ENCODE data around the gene IMPA2.

DNA sequence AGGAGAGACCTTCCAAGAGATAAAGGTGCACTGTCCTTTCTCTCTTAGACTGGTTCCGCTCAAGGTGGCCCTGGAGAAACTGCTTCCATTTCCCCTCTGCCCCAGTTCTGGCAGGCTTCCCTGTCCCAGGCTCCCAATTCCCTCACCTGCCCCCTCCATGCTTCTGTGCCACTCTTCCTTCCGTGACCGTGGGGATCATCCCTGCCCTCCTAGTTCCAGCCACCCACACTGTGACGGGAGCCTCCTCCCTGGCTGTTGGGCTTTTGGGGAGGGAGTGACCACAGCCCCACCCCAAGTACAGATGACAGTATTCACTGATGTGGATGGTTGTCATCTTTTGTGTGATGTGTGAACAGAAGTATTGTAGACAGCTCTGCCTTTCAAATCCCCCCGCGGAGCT, 2.8 kb downstream of the IMPA2 start:
- TF ChIP-seq, protein P1, sequence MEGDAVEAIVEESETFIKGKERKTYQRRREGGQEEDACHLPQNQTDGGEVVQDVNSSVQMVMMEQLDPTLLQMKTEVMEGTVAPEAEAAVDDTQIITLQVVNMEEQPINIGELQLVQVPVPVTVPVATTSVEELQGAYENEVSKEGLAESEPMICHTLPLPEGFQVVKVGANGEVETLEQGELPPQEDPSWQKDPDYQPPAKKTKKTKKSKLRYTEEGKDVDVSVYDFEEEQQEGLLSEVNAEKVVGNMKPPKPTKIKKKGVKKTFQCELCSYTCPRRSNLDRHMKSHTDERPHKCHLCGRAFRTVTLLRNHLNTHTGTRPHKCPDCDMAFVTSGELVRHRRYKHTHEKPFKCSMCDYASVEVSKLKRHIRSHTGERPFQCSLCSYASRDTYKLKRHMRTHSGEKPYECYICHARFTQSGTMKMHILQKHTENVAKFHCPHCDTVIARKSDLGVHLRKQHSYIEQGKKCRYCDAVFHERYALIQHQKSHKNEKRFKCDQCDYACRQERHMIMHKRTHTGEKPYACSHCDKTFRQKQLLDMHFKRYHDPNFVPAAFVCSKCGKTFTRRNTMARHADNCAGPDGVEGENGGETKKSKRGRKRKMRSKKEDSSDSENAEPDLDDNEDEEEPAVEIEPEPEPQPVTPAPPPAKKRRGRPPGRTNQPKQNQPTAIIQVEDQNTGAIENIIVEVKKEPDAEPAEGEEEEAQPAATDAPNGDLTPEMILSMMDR (conservative IDR thresholded peaks at IDR 0.05 in 1 of 2, IDR thresholded peaks at IDR 0.05 in 1 of 2; ENCODE audit: low read depth in 1 of 2, low read length in 2 of 2): no peak
- no peak for TF ChIP-seq EZH2 (IDR thresholded peaks at IDR 0.05; ENCODE audit: low read length, missing control alignments)

Data from fibroblast of lung (primary cell).